Hematopoietic multipotent progenitor cell treated with erythropoietin and hydrocortisone succinate and interleukin-3 and kit ligand, for 8 days (in vitro differentiated cells): ENCODE measurements around the gene TAS2R14.

ENCODE experiments used
- DNase-seq: peaks from one replicate; pipeline ENCODE4 v3.0.0-alpha.2; 2015

TAS2R14 gene

DNA sequence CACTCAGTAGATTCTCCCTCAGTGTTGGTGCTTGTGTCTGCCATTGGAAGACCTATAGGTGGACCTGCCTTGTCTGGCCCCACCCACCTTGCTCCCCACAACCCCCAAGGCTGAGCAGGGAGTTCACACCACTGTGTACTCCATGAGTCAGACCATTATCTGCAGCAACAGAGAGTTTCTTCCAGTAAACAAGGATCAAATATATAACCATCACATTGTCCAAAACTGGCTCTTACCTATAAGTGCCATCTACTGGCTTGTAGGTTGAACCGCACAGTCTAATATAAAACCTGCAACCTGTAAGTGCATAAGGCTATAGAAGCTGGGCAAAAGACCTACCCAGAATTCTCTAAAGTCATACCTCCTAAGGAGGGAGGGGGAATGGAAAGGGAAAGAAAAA lies 37.6 kb downstream of the TAS2R14 start:
- DNase-seq = peak; percentile 19

- DNase-seq = no peak
Measured at GRCh38 chr12:10900972-10901371, 38.1 kb downstream of the TAS2R14 start.

- DNase-seq = no peak
Measured at GRCh38 chr12:10900530-10900929, 38.5 kb downstream of the TAS2R14 start.

DNA sequence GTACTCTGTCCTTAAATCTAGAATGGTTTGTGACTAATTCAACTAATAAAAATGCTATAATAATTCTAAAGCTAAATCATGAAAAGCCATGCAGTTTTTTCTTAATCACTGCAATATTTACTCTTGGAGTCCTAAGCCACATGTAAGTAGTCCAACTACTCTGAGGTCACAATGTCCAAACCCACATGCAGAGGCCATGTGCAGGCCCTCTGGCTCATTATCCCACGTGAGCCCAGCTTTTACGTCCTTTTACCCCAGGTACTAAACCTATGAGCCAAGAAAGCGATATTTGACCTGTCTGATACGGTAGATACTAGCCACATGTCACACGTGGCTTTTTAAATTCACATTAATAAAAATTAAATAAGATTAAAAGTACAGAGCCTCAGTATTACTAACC lies 42.2 kb downstream of the TAS2R14 start:
- DNase-seq = no peak

- no peak for DNase-seq
Measured at GRCh38 chr12:10891937-10892336, 47.1 kb downstream of the TAS2R14 start.

DNA sequence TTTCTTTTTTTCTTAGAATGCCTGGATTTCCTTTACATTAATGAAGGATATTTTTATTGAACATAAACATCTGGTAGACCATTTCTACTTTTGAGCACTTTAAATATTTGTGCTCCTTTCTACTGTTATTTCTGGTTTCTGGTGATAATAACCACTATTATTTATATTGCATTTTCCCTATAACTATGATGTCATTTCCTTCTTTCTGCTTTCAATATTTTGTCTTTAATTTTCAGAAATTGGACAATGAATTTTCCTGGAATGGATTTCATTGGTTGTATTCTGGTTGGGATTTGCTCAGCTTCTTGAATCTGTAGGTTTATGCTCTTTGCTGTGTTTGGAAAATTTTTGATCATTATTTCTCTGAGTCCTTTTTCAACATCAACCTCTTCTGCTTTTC lies 49.8 kb downstream of the TAS2R14 start:
- DNase-seq = no peak
